GM13977 (cell line): Measurements from ENCODE around the gene QPRT.
"Not testable (repeated sequence)": the region's sequence is repeated elsewhere in the genome, so short reads cannot be mapped to it uniquely, and the experiment has no call there.

Experiments
- DNase-seq: peaks from one replicate; pipeline ENCODE4 v3.0.0; 2012; ENCODE audit warnings: low spot score
- CTCF ChIP-seq: IDR thresholded peaks from 2 replicates; pipeline ENCODE4 v1.5.1; 2012; ENCODE audit warnings: mild to moderate bottlenecking, control low read depth; ENCODE audit not compliant: insufficient read depth; ENCODE audit errors: extremely low read depth, missing control alignments
- in situ Hi-C: fragments of 300-500 bp; cut with MboI; formaldehyde crosslinking; loops from one replicate; pipeline ENCODE4 v1.12.0; 2022; ENCODE audit warnings: low sequenced_read_pairs, low pct_unique_long_range_greater_than_20kb, mixed read lengths, inconsistent platforms; ENCODE audit not compliant: unreplicated experiment

QPRT gene

GRCh38 chr16:29663016-29663806, 15.8 kb upstream of the QPRT start, which contains the start of gene SPN:
TSS of gene SPN (plus strand) at chr16:29663247. CDS start at chr16:29663729, 482 bp downstream.
- no peak for TF ChIP-seq CTCF
- in situ Hi-C loops = no loop called here
- peak; percentile 82 for DNase-seq

GRCh38 chr16:29663807-29664090, 15.2 kb upstream of the QPRT start:
- in situ Hi-C loops = no loop called here
- DNase-seq = peak; percentile 53
- no peak for TF ChIP-seq CTCF

- in situ Hi-C loops = no loop called here
- peak; percentile 31 for TF ChIP-seq CTCF
- DNase-seq = peak; percentile 51
Measured at GRCh38 chr16:29664091-29664921, 14.7 kb upstream of the QPRT start.

GRCh38 chr16:29665294-29666077, 13.5 kb upstream of the QPRT start:
- no peak for DNase-seq
- no peak for TF ChIP-seq CTCF
- in situ Hi-C loops = no loop called here

GRCh38 chr16:29667322-29667610, 11.7 kb upstream of the QPRT start:
- DNase-seq, in situ Hi-C loops: not testable (repeated sequence)

GRCh38 chr16:29667755-29668154, 11.2 kb upstream of the QPRT start:
- in situ Hi-C loops = no loop called here
- TF ChIP-seq CTCF = no peak
- no peak for DNase-seq
